IPS-20b (cell line): ENCODE data around the gene DCK.
"Not testable (repeated sequence)": the region's sequence is repeated elsewhere in the genome, so short reads cannot be mapped to it uniquely, and the experiment has no call there.

Experiments
- H3K27ac ChIP-seq: one replicate; pipeline ENCODE4 v1.5.1; 2013; ENCODE audit warnings: low read length
- H3K27me3 ChIP-seq: 2 replicates; pipeline ENCODE4 v1.6.1; 2013; ENCODE audit warnings: mild to moderate bottlenecking, low read length, inconsistent platforms; ENCODE audit not compliant: insufficient read depth
- H3K36me3 ChIP-seq: 2 replicates; pipeline ENCODE4 v1.6.1; 2013; ENCODE audit warnings: low read depth, mild to moderate bottlenecking, inconsistent platforms, low read length, moderate library complexity; ENCODE audit not compliant: insufficient read depth
- H3K4me1 ChIP-seq: 2 replicates; pipeline ENCODE4 v1.6.1; 2013; ENCODE audit warnings: mild to moderate bottlenecking, control low read depth, inconsistent platforms, low read length, moderate library complexity; ENCODE audit not compliant: insufficient read depth
- H3K4me3 ChIP-seq: 2 replicates; pipeline ENCODE4 v1.5.1; 2013; ENCODE audit warnings: mild to moderate bottlenecking, low read length, inconsistent platforms
- H3K9ac ChIP-seq: 2 replicates; pipeline ENCODE4 v1.6.1; 2013; ENCODE audit warnings: low read depth, mild to moderate bottlenecking, inconsistent platforms, low read length, moderate library complexity
- H3K9me3 ChIP-seq: 2 replicates; pipeline ENCODE4 v1.6.1; 2013; ENCODE audit warnings: mild to moderate bottlenecking, low read depth, low read length, inconsistent platforms; ENCODE audit not compliant: insufficient read depth

DCK gene

DNA sequence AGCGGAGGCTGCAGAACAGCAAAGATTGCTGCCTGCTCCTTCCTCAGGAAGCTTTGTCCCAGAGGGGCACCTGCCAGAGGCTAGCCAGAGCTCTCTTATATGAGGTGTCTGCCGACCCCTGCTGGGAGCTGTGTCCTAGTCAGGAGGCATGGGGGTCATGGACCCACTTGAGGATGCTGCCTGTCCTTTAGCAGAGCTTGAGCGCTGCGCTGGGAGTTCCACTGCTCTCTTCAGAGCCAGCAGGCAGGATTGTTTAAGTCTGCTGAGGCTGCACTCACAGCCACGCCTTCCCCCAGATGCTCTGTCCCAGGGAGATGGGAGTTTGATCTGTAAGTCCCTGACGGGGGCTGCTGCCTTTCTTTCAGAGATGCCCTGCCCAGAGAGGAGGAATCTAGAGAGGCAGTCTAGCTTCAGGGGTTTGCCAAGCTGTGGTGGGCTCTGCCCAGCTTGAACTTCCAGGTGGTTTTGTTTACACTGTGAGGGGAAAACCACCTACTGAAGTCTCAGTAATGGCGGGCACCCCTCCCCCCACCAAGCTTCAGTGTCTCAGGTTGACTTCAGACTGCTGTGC, 10.9 kb downstream of the DCK start:
- Histone ChIP-seq H3K4me1 (peaks cover 12% of the 10 kb centered on the region; the same call in 1 of the 2 replicates), H3K27me3 (no peaks in the 10 kb centered on the region), H3K9me3 (no peaks in the 10 kb centered on the region), H3K9ac (peak overlapping the region; percentile 20; the same call in 1 of the 2 replicates), H3K36me3 (peaks cover 12% of the 10 kb centered on the region; the same call in 1 of the 2 replicates), H3K27ac (peak overlapping the region; percentile 49), H3K4me3 (peak overlapping the region; percentile 41; the same call in 1 of the 2 replicates)

DNA sequence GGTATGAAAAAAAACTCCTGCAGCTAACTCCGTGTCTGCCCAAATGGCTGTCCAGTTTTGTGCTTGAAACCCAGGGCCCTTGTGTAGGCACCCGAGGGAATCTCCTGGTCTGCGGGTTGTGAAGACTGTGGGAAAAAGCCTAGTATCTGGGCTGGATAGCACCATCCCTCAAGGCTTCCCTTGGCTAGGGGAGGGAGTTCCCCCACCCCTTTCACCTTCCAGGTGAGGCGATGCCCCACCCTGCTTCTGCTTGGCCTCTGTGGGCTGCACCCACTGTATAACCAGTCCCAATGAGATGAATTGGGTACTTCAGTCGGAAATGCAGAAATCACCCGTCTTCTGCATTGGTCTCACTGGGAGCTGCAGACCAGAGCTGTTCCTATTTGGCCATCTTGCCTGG, 11.6 kb downstream of the DCK start:
- not testable (repeated sequence) for H3K9me3 ChIP-seq, H3K27me3 ChIP-seq, H3K36me3 ChIP-seq, H3K4me3 ChIP-seq, H3K27ac ChIP-seq, H3K9ac ChIP-seq
- H3K4me1 ChIP-seq: peaks cover 12% of the 10 kb centered on the region; the same call in 1 of the 2 replicates

DNA sequence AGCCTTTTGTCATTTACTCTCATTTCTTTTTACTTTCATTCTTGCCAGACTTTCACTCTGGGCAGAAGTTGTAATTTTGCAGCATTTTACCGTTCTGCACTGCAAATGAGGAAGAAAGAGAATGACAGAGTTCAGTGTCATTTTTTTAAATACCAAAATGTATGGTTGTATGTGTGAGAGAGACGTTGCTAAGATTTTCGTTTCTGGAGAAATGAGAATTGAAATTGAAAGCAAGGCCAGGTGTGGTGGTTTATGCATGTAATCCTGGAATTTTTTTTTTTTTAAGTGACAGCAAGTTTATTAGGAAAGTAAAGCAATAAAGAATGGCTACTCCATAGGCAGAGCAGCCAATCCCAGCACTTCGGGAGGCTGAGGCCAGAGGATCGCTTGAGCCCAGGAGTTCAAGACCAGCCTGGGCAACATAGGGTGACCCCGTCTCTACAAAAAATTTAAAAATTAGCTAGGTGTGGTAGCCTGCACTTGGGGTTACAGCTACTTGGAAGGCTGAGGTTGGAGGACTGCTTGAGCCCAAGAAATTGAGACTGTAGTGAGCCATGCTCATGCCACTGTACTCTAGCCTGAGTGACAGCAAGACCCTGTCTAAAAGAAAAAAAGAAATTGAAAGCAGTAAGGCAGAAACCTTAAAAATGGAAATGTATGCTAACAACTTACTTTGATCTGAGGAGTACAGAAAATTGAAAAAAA, 12.9 kb downstream of the DCK start:
- H3K4me3 ChIP-seq: no peak overlapping the region
- no peaks in the 10 kb centered on the region for H3K9me3 ChIP-seq
- H3K27ac ChIP-seq: no peak overlapping the region
- H3K4me1 ChIP-seq: peaks cover 12% of the 10 kb centered on the region; the same call in 1 of the 2 replicates
- H3K9ac ChIP-seq: no peak overlapping the region
- no peaks in the 10 kb centered on the region for H3K27me3 ChIP-seq
- peaks cover 8% of the 10 kb centered on the region; the same call in 1 of the 2 replicates for H3K36me3 ChIP-seq

DNA sequence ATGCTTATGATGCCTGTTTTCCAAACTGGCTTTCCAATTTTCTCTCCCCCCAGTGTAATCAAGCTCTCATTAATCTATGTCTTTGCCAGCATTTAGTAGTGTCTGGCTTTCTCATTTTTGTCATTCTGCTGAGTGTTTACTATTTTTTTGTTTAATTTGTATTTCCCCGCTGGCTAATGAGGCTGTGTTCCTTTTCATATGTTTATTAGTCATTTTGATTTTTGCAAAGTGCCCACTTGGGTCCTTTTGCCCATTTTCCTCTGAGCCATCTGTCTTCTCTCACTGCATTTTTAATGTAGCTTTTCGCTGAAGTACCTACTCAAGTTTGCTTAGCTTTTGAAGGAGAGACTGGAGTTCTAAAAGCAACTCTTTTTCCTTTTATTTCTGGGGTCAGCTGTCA, 14.7 kb downstream of the DCK start:
- Histone ChIP-seq H3K27me3 (no peaks in the 10 kb centered on the region), H3K9me3 (no peaks in the 10 kb centered on the region), H3K36me3 (peaks cover 5% of the 10 kb centered on the region), H3K4me1 (peaks cover 12% of the 10 kb centered on the region; the same call in 1 of the 2 replicates), H3K4me3 (no peak overlapping the region), H3K9ac (no peak overlapping the region), H3K27ac (no peak overlapping the region)

DNA sequence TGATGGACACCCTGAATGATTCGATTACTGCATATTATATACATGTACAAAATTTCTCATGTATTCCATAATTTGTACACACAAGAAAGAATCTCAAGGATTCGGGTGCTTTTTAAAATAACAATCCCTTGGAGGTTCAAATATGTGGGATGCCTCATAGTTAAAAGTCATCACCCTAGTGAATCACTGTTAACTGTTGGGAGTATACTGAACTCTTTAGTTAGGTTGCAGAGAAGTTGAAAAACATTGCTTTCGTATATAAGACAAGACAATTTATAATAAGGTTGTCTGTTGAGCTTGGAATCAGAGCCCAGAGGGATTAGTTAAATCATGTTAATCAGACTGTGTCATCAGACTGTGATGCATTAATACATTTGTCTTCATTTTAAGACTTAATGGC, 15.6 kb downstream of the DCK start:
- peaks cover 4% of the 10 kb centered on the region; the same call in 1 of the 2 replicates for H3K4me1 ChIP-seq
- H3K9me3 ChIP-seq: no peaks in the 10 kb centered on the region
- no peak overlapping the region for H3K4me3 ChIP-seq
- peaks cover 5% of the 10 kb centered on the region for H3K36me3 ChIP-seq
- H3K9ac ChIP-seq: no peak overlapping the region
- H3K27me3 ChIP-seq: no peaks in the 10 kb centered on the region
- no peak overlapping the region for H3K27ac ChIP-seq

DNA sequence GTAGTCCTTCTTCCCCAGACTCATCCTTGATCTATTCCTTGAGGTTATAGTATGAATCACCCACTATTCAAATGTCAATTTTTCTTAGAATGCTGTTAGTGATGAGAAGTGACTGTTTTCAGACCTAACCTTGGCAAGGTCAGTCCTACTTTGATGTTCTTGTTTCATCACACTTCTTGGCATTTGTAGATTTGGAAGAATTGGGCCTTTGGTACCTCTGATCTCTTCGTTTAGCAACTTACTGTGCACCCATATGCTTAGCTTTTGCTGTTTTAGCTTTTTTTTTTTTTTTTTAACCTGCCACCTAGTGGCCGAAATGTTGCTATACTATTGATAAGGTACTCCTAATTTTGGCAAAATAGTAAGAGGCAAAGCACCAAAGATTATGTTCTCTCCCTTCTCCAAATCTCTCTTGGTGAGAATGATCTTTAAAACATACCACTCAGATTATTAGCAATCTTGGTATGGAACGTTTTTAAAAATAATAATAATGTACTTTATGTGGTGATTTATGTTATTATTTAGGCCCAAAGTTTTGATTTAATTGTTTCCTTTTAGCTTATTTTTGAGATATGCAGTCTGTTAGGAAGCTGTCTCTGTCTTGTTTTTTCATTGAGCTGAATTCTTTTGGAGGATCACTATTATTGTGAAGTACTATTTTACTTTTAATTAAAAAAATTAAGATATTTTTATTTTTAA, 16.6 kb downstream of the DCK start:
- Histone ChIP-seq H3K4me1 (no peaks in the 10 kb centered on the region; the same call in 1 of the 2 replicates), H3K27ac (no peak overlapping the region), H3K36me3 (peaks cover 5% of the 10 kb centered on the region)

DNA sequence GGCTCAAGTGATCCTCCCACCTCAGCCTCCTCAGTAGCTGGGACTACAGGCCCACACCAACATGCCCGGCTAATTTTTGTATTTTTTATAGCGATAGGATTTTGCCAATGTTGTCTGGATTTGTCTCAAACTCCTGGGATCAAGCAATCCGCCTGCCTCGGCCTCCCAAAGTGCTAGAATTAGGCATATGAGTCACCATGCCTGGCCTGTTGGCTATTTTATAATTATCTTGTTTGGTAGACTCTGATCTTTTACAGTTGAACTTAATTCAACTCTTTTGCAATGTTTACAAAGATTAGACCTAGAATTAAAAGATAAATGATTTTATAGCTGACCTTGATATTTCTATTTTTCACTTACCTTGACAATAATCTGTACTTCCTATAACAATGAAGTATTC, 18.0 kb downstream of the DCK start:
- H3K9ac ChIP-seq: no peak overlapping the region
- peaks cover 5% of the 10 kb centered on the region for H3K36me3 ChIP-seq
- H3K4me3 ChIP-seq: no peak overlapping the region
- no peak overlapping the region for H3K27ac ChIP-seq
- no peaks in the 10 kb centered on the region for H3K9me3 ChIP-seq
- H3K27me3 ChIP-seq: no peaks in the 10 kb centered on the region
- no peaks in the 10 kb centered on the region for H3K4me1 ChIP-seq

More for the DNA sequence above, 16.6 kb downstream of the DCK start:
- no peaks in the 10 kb centered on the region for H3K27me3 ChIP-seq
- H3K4me3 ChIP-seq: no peak overlapping the region
- H3K9ac ChIP-seq: no peak overlapping the region
- no peaks in the 10 kb centered on the region for H3K9me3 ChIP-seq

DNA sequence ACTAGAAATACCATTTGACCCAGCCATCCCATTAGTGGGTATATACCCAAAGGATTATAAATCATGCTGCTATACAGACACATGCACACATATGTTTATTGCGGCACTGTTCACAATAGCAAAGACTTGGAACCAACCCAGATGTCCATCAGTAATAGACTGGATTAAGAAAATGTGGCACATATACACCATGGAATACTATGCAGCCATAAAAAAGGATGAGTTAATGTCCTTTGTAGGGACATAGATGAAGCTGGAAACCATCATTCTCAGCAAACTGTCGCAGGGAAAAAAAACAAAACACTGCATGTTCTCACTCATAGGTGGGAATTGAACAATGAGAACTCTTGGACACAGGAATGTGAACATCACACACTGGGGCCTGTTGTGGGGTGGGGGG, 23.9 kb downstream of the DCK start:
- H3K27ac ChIP-seq, H3K4me1 ChIP-seq, H3K36me3 ChIP-seq, H3K27me3 ChIP-seq, H3K9me3 ChIP-seq, H3K4me3 ChIP-seq, H3K9ac ChIP-seq: not testable (repeated sequence)

DNA sequence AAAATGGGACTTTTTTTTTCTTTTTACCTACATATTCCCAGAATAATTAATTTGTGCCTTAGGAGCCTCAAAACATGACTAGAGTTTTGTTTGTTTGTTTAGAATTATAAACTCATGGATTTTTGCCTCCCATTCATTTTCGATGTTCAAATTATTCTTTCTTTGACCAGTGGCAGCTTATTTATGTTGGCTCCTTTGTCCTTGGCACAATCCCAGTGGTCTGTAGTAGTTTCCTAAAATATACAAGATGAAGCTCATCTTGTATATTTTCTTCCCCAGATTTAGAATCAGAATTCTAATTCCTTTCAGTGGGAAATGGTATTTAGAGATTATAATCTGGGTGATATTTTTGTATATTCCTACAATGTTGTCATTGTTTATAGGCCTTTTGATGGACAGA, 27.2 kb downstream of the DCK start:
- Histone ChIP-seq H3K27ac (no peak overlapping the region), H3K4me3 (no peak overlapping the region), H3K9me3 (no peaks in the 10 kb centered on the region), H3K9ac (no peak overlapping the region), H3K27me3 (no peaks in the 10 kb centered on the region), H3K36me3 (peaks cover 19% of the 10 kb centered on the region), H3K4me1 (no peaks in the 10 kb centered on the region)

DNA sequence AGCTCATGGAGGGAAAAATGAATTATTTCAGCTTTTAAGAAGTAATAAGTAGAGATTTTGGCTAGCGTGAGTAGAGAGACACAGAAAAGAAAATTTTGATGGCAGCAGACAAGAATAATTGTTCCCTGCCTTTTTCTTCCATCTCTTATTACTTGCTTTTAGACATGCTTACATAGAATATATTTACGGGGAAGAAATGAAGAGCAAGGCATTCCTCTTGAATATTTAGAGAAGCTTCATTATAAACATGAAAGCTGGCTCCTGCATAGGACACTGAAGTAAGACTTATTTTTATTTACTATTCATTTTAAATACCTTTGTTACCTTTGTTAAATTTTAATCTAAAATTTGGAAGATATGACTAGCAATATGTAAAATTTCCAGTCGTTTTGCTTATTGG, 32.2 kb downstream of the DCK start:
- Histone ChIP-seq H3K4me3 (no peak overlapping the region), H3K4me1 (peaks cover 7% of the 10 kb centered on the region; the same call in 1 of the 2 replicates), H3K27me3 (no peaks in the 10 kb centered on the region), H3K27ac (no peak overlapping the region), H3K36me3 (peaks cover 44% of the 10 kb centered on the region), H3K9me3 (no peaks in the 10 kb centered on the region), H3K9ac (no peak overlapping the region)

DNA sequence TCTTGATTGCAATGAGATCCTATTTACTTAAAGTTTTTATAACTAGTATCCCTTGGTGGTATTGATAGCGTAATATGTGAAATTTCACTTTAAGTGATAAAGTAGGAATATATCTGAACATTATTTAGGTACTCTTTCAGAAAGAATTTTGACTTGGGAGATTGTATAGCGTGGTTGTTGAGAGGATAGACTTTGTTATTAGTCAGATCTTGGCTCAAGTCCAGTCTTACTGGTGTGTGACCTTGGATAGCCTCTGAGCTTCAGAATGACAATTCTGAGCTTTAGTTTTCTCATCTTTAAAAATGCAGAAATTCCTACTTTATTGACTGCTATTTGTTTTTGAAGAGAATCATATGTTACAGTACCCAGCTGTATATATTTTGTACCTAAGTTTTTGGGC, 32.6 kb downstream of the DCK start:
- H3K27ac ChIP-seq: no peak overlapping the region
- peaks cover 49% of the 10 kb centered on the region for H3K36me3 ChIP-seq
- no peaks in the 10 kb centered on the region for H3K9me3 ChIP-seq

DNA sequence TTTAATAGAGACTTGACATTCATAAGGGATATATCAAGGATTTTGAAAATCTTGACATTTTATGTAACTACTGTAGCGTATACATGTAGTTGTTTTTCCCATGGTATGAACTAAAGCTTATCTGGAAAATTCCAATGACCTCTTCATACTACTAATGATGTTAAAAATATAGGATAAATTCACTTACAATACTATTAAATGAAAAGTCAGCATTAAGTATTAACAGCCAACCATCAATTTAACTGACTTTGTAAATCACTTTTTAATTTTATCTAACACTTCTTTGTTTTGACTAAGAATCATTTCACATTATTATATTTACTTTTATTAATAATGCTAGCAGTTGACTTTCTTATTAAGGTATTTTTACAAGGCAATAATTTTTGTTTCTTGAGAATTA, 34.2 kb downstream of the DCK start:
- Histone ChIP-seq H3K4me3 (no peak overlapping the region), H3K9ac (no peak overlapping the region), H3K27ac (no peak overlapping the region), H3K9me3 (no peaks in the 10 kb centered on the region), H3K4me1 (peaks cover 7% of the 10 kb centered on the region; the same call in 1 of the 2 replicates), H3K36me3 (peaks cover 58% of the 10 kb centered on the region), H3K27me3 (no peaks in the 10 kb centered on the region)

More for the DNA sequence above, 32.6 kb downstream of the DCK start:
- Histone ChIP-seq H3K9ac (no peak overlapping the region), H3K27me3 (no peaks in the 10 kb centered on the region), H3K4me3 (no peak overlapping the region), H3K4me1 (peaks cover 7% of the 10 kb centered on the region; the same call in 1 of the 2 replicates)
